ENCODE measurements around the gene SKIL. TPM values are rescaled to one million over a fixed set of nuclear protein-coding genes. Genes with fewer than 3 reads are reported as not detected.
A peak's percentile ranks its signal among the peaks of the same experiment; 100 is the strongest.

SKIL gene
- total and polyA plus RNA-seq, 2 donors from 2014 or later, result 5.6 to 68.2 TPM

- Histone ChIP-seq H3K9me3 (ENCODE audit: control insufficient read depth in 2 of 3, insufficient read depth in 1 of 3, low read length in 3 of 3) (no peaks in the 10 kb centered on the region), H3K9ac (ENCODE audit: low read length in 3 of 3) (peak overlapping the region in 1 of 3 donors; percentile 61), H3K27ac (ENCODE audit: low read depth in 2 of 2, low read length in 2 of 2) (peak overlapping the region in 1 of 2 donors; percentile 3), H3K27me3 (ENCODE audit: control insufficient read depth, insufficient read depth, low read length) (peaks cover 4% of the 10 kb centered on the region), H3K4me1 (ENCODE audit: control insufficient read depth in 2 of 3, insufficient read depth in 2 of 3, low read depth in 1 of 3, low read length in 3 of 3) (peaks cover 0 to 7% (median 5%) of the 10 kb centered on the region in 3 donors), H3K4me3 (ENCODE audit: low read length in 3 of 3) (peak overlapping the region in 2 of 3 donors; percentile 21 to 68), H3K36me3 (ENCODE audit: control insufficient read depth in 2 of 3, insufficient read depth in 3 of 3, low read length in 3 of 3) (no peaks in the 10 kb centered on the region)
- TF ChIP-seq CTCF (IDR thresholded peaks at IDR 0.05; ENCODE audit: borderline replicate concordance, extremely low read depth, insufficient read depth), result no peak
- intact Hi-C loops (cut with DNase I), result no loop called here
- FAIRE-seq (no peak), DNase-seq (peak in 3 of 5 donors; percentile 17 to 52 (median 29))
These were observed 62.8 kb downstream of the SKIL start for GRCh38 chr3:170420307-170420821.

GRCh38 chr3:170421111-170421641, 63.7 kb downstream of the SKIL start:
- Histone ChIP-seq H3K27me3 (ENCODE audit: control insufficient read depth, insufficient read depth, low read length) (peaks cover 4% of the 10 kb centered on the region), H3K4me1 (ENCODE audit: control insufficient read depth in 2 of 3, insufficient read depth in 2 of 3, low read depth in 1 of 3, low read length in 3 of 3) (peaks cover 0 to 7% (median 5%) of the 10 kb centered on the region in 3 donors), H3K36me3 (ENCODE audit: control insufficient read depth in 2 of 3, insufficient read depth in 3 of 3, low read length in 3 of 3) (no peaks in the 10 kb centered on the region), H3K4me3 (ENCODE audit: low read length in 3 of 3) (peak overlapping the region in 1 of 3 donors; percentile 64), H3K9me3 (ENCODE audit: control insufficient read depth in 2 of 3, insufficient read depth in 1 of 3, low read length in 3 of 3) (no peaks in the 10 kb centered on the region), H3K27ac (ENCODE audit: low read depth in 2 of 2, low read length in 2 of 2) (no peak overlapping the region), H3K9ac (ENCODE audit: low read length in 3 of 3) (peak overlapping the region in 1 of 3 donors; percentile 39)
- intact Hi-C loops (cut with DNase I), result no loop called here
- peak in 1 of 5 donors; percentile 36 for DNase-seq
- no peak for FAIRE-seq
- TF ChIP-seq CTCF (IDR thresholded peaks at IDR 0.05; ENCODE audit: borderline replicate concordance, extremely low read depth, insufficient read depth), result no peak

GRCh38 chr3:170421758-170422157, 64.2 kb downstream of the SKIL start:
- no peaks in the 10 kb centered on the region for H3K36me3 ChIP-seq (ENCODE audit: control insufficient read depth in 2 of 3, insufficient read depth in 3 of 3, low read length in 3 of 3)
- peak overlapping the region in 1 of 3 donors; percentile 39 for H3K9ac ChIP-seq (ENCODE audit: low read length in 3 of 3)
- intact Hi-C loops (cut with DNase I), result no loop called here
- H3K27ac ChIP-seq (ENCODE audit: low read depth in 2 of 2, low read length in 2 of 2), result no peak overlapping the region
- DNase-seq (no peak), FAIRE-seq (no peak)
- peaks cover 0 to 7% (median 5%) of the 10 kb centered on the region in 3 donors for H3K4me1 ChIP-seq (ENCODE audit: control insufficient read depth in 2 of 3, insufficient read depth in 2 of 3, low read depth in 1 of 3, low read length in 3 of 3)
- no peak for TF ChIP-seq CTCF (IDR thresholded peaks at IDR 0.05; ENCODE audit: borderline replicate concordance, extremely low read depth, insufficient read depth)
- no peaks in the 10 kb centered on the region for H3K9me3 ChIP-seq (ENCODE audit: control insufficient read depth in 2 of 3, insufficient read depth in 1 of 3, low read length in 3 of 3)
- peaks cover 4% of the 10 kb centered on the region for H3K27me3 ChIP-seq (ENCODE audit: control insufficient read depth, insufficient read depth, low read length)
- peak overlapping the region in 1 of 3 donors; percentile 64 for H3K4me3 ChIP-seq (ENCODE audit: low read length in 3 of 3)
